WTC11 (cell line): ENCODE data around the gene HTATSF1. TPM values are rescaled to one million over a fixed set of nuclear protein-coding genes. Genes with fewer than 3 reads are reported as not detected.
A peak's percentile ranks its signal among the peaks of the same experiment; 100 is the strongest.

Experiments used
- ATAC-seq: fragments of 200-7000 bp; cut with Tn5 transposase; 2 replicates; pipeline ENCODE4 v1.10.0; 2021; ENCODE audit warnings: mild to moderate bottlenecking, moderate library complexity
- CTCF ChIA-PET: fragments of 300-600 bp; sonication (Branson Sonifier 250); formaldehyde crosslinking; loops from one replicate; lab custom pipeline; 2021; ENCODE audit warnings: antibody characterized with exemption; lab: Charles Lee
- POLR2A ChIA-PET: fragments of 350-600 bp; sonication (Branson Sonifier 250); formaldehyde crosslinking; loops from one replicate; lab custom pipeline; 2021; ENCODE audit warnings: antibody characterized with exemption; lab: Charles Lee
- DNase-seq: peaks from one replicate; pipeline ENCODE4 v3.0.0; 2021; ENCODE audit warnings: low spot score
- H3K27ac Mint-ChIP-seq: 2 replicates; pipeline ENCODE4 v1.8.0; 2021; ENCODE audit warnings: mixed read lengths
- H3K27me3 Mint-ChIP-seq: 2 replicates; pipeline ENCODE4 v1.8.0; 2021; ENCODE audit warnings: low read depth, mild to moderate bottlenecking, moderate library complexity, mixed read lengths
- H3K36me3 Mint-ChIP-seq: 2 replicates; pipeline ENCODE4 v1.8.0; 2021; ENCODE audit warnings: mixed read lengths
- H3K4me1 Mint-ChIP-seq: 2 replicates; pipeline ENCODE4 v1.8.0; 2022; ENCODE audit warnings: mixed read lengths
- H3K4me3 Mint-ChIP-seq: 2 replicates; pipeline ENCODE4 v1.8.0; 2021; ENCODE audit warnings: mild to moderate bottlenecking, moderate library complexity, mixed read lengths
- H3K9me3 Mint-ChIP-seq: 2 replicates; pipeline ENCODE4 v1.8.0; 2021; ENCODE audit warnings: mixed read lengths
- IRF2 ChIP-seq: sonication (generic); formaldehyde crosslinking; IDR thresholded peaks from 2 replicates; pipeline ENCODE4 v1.8.0; 2022; ENCODE audit warnings: low read depth, missing genetic modification reagents, borderline replicate concordance
- NFYB ChIP-seq: sonication (generic); formaldehyde crosslinking; conservative IDR thresholded peaks from 2 replicates; pipeline ENCODE4 v1.8.0; 2022; ENCODE audit warnings: low read depth, missing genetic modification reagents
- TCF7 ChIP-seq: sonication (generic); formaldehyde crosslinking; IDR thresholded peaks from 2 replicates; pipeline ENCODE4 v1.8.0; 2022; ENCODE audit warnings: mild to moderate bottlenecking, low read depth, missing genetic modification reagents, moderate library complexity
- ZNF232 ChIP-seq: sonication (generic); formaldehyde crosslinking; IDR thresholded peaks from 2 replicates; pipeline ENCODE4 v1.8.0; 2022; ENCODE audit warnings: mild to moderate bottlenecking, missing genetic modification reagents
- ZNF396 ChIP-seq: fragments of 250-450 bp; sonication (Bioruptor Pico); IDR thresholded peaks from 2 replicates; pipeline ENCODE4 v1.8.0; 2021; ENCODE audit warnings: mild to moderate bottlenecking, moderate library complexity, borderline replicate concordance
- total RNA-seq: library from RNA; stranded (reverse); gene quantifications from 3 replicates; pipeline ENCODE4 v1.2.3, GENCODE V29; 2021
- TF ChIP-seq, protein P1 (sequence below): sonication (generic); formaldehyde crosslinking; IDR thresholded peaks from 2 replicates; pipeline ENCODE4 v1.8.0; 2022; ENCODE audit warnings: mild to moderate bottlenecking, missing genetic modification reagents
- TF ChIP-seq, protein P2 (sequence below): fragments of 250-450 bp; sonication (Bioruptor Pico); IDR thresholded peaks from 2 replicates; pipeline ENCODE4 v1.9.0; 2021; ENCODE audit warnings: mild to moderate bottlenecking
- TF ChIP-seq, protein P3 (sequence below): sonication (generic); formaldehyde crosslinking; conservative IDR thresholded peaks from 2 replicates; pipeline ENCODE4 v1.8.1; 2022; ENCODE audit warnings: mild to moderate bottlenecking, missing genetic modification reagents
- TF ChIP-seq, protein P4 (sequence below): fragments of 250-450 bp; sonication (Bioruptor Pico); IDR thresholded peaks from 2 replicates; pipeline ENCODE4 v1.9.0; 2021; ENCODE audit warnings: mild to moderate bottlenecking
- TF ChIP-seq, protein P5 (sequence below): sonication (generic); formaldehyde crosslinking; IDR thresholded peaks from 2 replicates; pipeline ENCODE4 v1.8.1; 2023; ENCODE audit warnings: mild to moderate bottlenecking, moderate library complexity, missing genetic modification reagents
- TF ChIP-seq, protein P6 (sequence below): sonication (generic); formaldehyde crosslinking; IDR thresholded peaks from 2 replicates; pipeline ENCODE4 v1.8.1; 2023; ENCODE audit warnings: mild to moderate bottlenecking, missing genetic modification reagents
- TF ChIP-seq, protein P7 (sequence below): sonication (generic); formaldehyde crosslinking; IDR thresholded peaks from 2 replicates; pipeline ENCODE4 v1.8.0; 2023; ENCODE audit warnings: mild to moderate bottlenecking, missing genetic modification reagents

Gene HTATSF1
- total RNA-seq, 1 experiment from 2014 or later, result 44.6 TPM

DNA sequence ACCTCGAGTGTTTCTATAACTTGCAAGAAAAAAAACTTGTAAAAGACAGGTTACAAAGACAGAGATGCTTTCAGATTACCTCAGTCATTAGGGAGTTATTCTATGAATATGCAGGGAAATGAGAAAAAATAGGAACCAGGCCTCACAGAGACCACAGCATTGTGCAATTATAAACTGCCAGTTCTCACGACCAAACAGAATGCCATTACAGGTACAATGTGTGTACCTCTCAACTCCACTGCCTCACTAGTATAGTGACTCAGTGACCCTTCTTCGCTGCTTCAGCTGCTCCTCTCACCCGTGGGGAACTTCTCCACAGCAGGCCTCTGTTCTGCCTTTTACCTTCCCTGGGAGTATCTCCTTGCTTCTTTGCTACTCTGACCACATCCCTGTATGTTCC lies 2.3 kb upstream of the HTATSF1 start (continued):
- TF ChIP-seq, protein P1, sequence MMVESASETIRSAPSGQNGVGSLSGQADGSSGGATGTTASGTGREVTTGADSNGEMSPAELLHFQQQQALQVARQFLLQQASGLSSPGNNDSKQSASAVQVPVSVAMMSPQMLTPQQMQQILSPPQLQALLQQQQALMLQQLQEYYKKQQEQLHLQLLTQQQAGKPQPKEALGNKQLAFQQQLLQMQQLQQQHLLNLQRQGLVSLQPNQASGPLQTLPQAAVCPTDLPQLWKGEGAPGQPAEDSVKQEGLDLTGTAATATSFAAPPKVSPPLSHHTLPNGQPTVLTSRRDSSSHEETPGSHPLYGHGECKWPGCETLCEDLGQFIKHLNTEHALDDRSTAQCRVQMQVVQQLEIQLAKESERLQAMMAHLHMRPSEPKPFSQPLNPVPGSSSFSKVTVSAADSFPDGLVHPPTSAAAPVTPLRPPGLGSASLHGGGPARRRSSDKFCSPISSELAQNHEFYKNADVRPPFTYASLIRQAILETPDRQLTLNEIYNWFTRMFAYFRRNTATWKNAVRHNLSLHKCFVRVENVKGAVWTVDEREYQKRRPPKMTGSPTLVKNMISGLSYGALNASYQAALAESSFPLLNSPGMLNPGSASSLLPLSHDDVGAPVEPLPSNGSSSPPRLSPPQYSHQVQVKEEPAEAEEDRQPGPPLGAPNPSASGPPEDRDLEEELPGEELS (CRISPR knock-in tag), result no peak
- TF ChIP-seq, protein P2, sequence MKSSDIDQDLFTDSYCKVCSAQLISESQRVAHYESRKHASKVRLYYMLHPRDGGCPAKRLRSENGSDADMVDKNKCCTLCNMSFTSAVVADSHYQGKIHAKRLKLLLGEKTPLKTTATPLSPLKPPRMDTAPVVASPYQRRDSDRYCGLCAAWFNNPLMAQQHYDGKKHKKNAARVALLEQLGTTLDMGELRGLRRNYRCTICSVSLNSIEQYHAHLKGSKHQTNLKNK, result no peak
- TF ChIP-seq ZNF232 (CRISPR knock-in tag), result no peak
- TF ChIP-seq, protein P3, sequence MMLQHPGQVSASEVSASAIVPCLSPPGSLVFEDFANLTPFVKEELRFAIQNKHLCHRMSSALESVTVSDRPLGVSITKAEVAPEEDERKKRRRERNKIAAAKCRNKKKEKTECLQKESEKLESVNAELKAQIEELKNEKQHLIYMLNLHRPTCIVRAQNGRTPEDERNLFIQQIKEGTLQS (CRISPR knock-in tag), result no peak

DNA sequence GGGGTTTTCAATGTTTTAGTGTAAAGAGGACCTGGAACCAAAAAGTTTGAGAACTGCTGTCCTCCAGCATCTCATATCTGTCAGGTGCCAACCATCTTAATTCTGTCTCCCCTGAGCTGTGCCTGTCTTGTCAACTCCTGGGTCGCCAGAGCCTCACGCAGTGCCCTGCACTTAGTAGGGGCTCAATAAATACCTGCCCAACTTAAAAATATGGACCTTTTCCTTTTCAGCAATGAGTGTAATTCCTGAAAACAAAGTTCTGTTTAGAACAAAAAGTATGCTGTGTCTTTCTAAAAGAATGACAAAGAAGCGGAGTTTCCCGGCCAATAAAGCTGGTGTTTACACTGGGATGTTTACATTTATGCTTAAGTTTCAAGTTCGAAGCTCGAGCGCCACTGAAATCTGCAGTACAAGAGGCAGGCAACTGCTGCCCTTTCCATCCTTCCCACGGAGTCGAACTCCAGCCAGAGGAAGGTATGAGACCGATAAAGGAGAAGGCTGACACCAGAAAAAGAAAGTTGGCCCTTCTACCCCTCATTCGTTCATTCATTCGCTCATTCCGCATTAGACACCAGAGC lies 1.1 kb upstream of the HTATSF1 start:
- Mint-ChIP-seq H3K9me3 (no peaks in the 10 kb centered on the region), H3K4me1 (peaks cover 7% of the 10 kb centered on the region), H3K27me3 (0 out of 2 replicates have a peak, but pooled peaks cover 4% of the 10 kb centered on the region), H3K4me3 (peak overlapping the region; percentile 83), H3K36me3 (peaks cover 5% of the 10 kb centered on the region), H3K27ac (peak overlapping the region; percentile 91)
- TF ChIP-seq, protein P4, sequence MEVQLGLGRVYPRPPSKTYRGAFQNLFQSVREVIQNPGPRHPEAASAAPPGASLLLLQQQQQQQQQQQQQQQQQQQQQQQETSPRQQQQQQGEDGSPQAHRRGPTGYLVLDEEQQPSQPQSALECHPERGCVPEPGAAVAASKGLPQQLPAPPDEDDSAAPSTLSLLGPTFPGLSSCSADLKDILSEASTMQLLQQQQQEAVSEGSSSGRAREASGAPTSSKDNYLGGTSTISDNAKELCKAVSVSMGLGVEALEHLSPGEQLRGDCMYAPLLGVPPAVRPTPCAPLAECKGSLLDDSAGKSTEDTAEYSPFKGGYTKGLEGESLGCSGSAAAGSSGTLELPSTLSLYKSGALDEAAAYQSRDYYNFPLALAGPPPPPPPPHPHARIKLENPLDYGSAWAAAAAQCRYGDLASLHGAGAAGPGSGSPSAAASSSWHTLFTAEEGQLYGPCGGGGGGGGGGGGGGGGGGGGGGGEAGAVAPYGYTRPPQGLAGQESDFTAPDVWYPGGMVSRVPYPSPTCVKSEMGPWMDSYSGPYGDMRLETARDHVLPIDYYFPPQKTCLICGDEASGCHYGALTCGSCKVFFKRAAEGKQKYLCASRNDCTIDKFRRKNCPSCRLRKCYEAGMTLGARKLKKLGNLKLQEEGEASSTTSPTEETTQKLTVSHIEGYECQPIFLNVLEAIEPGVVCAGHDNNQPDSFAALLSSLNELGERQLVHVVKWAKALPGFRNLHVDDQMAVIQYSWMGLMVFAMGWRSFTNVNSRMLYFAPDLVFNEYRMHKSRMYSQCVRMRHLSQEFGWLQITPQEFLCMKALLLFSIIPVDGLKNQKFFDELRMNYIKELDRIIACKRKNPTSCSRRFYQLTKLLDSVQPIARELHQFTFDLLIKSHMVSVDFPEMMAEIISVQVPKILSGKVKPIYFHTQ (CRISPR knock-in tag), result no peak
- TF ChIP-seq, protein P5, sequence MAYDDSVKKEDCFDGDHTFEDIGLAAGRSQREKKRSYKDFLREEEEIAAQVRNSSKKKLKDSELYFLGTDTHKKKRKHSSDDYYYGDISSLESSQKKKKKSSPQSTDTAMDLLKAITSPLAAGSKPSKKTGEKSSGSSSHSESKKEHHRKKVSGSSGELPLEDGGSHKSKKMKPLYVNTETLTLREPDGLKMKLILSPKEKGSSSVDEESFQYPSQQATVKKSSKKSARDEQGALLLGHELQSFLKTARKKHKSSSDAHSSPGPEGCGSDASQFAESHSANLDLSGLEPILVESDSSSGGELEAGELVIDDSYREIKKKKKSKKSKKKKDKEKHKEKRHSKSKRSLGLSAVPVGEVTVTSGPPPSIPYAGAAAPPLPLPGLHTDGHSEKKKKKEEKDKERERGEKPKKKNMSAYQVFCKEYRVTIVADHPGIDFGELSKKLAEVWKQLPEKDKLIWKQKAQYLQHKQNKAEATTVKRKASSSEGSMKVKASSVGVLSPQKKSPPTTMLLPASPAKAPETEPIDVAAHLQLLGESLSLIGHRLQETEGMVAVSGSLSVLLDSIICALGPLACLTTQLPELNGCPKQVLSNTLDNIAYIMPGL (CRISPR knock-in tag), result no peak
- TF ChIP-seq, protein P6, sequence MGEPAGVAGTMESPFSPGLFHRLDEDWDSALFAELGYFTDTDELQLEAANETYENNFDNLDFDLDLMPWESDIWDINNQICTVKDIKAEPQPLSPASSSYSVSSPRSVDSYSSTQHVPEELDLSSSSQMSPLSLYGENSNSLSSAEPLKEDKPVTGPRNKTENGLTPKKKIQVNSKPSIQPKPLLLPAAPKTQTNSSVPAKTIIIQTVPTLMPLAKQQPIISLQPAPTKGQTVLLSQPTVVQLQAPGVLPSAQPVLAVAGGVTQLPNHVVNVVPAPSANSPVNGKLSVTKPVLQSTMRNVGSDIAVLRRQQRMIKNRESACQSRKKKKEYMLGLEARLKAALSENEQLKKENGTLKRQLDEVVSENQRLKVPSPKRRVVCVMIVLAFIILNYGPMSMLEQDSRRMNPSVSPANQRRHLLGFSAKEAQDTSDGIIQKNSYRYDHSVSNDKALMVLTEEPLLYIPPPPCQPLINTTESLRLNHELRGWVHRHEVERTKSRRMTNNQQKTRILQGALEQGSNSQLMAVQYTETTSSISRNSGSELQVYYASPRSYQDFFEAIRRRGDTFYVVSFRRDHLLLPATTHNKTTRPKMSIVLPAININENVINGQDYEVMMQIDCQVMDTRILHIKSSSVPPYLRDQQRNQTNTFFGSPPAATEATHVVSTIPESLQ (CRISPR knock-in tag), result no peak
- TF ChIP-seq NFYB (CRISPR knock-in tag), result no peak
- no peak for TF ChIP-seq ZNF396 (CRISPR knock-in tag)
- TF ChIP-seq, protein P7, sequence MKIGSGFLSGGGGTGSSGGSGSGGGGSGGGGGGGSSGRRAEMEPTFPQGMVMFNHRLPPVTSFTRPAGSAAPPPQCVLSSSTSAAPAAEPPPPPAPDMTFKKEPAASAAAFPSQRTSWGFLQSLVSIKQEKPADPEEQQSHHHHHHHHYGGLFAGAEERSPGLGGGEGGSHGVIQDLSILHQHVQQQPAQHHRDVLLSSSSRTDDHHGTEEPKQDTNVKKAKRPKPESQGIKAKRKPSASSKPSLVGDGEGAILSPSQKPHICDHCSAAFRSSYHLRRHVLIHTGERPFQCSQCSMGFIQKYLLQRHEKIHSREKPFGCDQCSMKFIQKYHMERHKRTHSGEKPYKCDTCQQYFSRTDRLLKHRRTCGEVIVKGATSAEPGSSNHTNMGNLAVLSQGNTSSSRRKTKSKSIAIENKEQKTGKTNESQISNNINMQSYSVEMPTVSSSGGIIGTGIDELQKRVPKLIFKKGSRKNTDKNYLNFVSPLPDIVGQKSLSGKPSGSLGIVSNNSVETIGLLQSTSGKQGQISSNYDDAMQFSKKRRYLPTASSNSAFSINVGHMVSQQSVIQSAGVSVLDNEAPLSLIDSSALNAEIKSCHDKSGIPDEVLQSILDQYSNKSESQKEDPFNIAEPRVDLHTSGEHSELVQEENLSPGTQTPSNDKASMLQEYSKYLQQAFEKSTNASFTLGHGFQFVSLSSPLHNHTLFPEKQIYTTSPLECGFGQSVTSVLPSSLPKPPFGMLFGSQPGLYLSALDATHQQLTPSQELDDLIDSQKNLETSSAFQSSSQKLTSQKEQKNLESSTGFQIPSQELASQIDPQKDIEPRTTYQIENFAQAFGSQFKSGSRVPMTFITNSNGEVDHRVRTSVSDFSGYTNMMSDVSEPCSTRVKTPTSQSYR (CRISPR knock-in tag), result no peak
- TF ChIP-seq IRF2 (CRISPR knock-in tag), result no peak
- TF ChIP-seq TCF7 (CRISPR knock-in tag), result no peak
- ChIA-PET CTCF (no interaction called here), POLR2A (no interaction called here)
- ATAC-seq, result no peak; the same call in 1 of the 2 replicates
- DNase-seq, result no peak
